ENCODE data around the gene OR52B6. TPM values are rescaled to one million over a fixed set of nuclear protein-coding genes. Genes with fewer than 3 reads are reported as not detected.

Gene OR52B6
- total RNA-seq, 2 donors from 2014 or later = not detected

- H3K4me1 ChIP-seq = peaks cover 29% of the 10 kb centered on the region
- peak within 1 kb of the TSS; percentile 4 to 79 (median 54) for H3K27ac ChIP-seq
- H3K36me3 ChIP-seq (replicated peaks in 1 of 2; ENCODE audit: insufficient read depth in 1 of 2, low read depth in 2 of 2) = no peaks in the 10 kb centered on the region
- intact Hi-C loops (cut with DNase I) = no loop called here
- no peaks in the 10 kb centered on the region for H3K9me3 ChIP-seq
- DNase-seq = peak; percentile 58 to 79 (median 66)
- H3K4me3 ChIP-seq = peak within 1 kb of the TSS; percentile 6 to 76
- WGBS, 2 donors = 13 to 17% methylated on average over 7 of the region's 7 CpGs
- peak; percentile 90 for ATAC-seq
- no peaks in the 10 kb centered on the region for H3K27me3 ChIP-seq
- TF ChIP-seq CTCF (IDR thresholded peaks at IDR 0.05) (no peak), POLR2A (IDR thresholded peaks at IDR 0.05) (peak in 2 of 3 donors; percentile 53 to 54)
Observed at GRCh38 chr11:5624489-5625279, 44.0 kb downstream of the OR52B6 start, which contains the start of gene TRIM34. Gene TRIM34 (plus strand): TSS chr11:5625001. CDS start chr11:5632332, 7,331 bp downstream.

GRCh38 chr11:5625281-5625680 lies 44.6 kb downstream of the OR52B6 start:
- intact Hi-C loops (cut with DNase I) = no loop called here
- TF ChIP-seq POLR2A (IDR thresholded peaks at IDR 0.05) (no peak), CTCF (IDR thresholded peaks at IDR 0.05) (no peak)
- Histone ChIP-seq H3K36me3 (replicated peaks in 1 of 2; ENCODE audit: insufficient read depth in 1 of 2, low read depth in 2 of 2) (no peaks in the 10 kb centered on the region), H3K4me3 (peak overlapping the region; percentile 6 to 76), H3K4me1 (peaks cover 29% of the 10 kb centered on the region), H3K27me3 (no peaks in the 10 kb centered on the region), H3K27ac (peak overlapping the region in 3 of 4 donors; percentile 49 to 79 (median 58)), H3K9me3 (no peaks in the 10 kb centered on the region)
- 13 to 29% methylated on average over 4 of the region's 4 CpGs for WGBS, 2 donors
- DNase-seq (no peak), ATAC-seq (no peak)

- Histone ChIP-seq H3K4me1 (peaks cover 22% of the 10 kb centered on the region), H3K27me3 (no peaks in the 10 kb centered on the region), H3K27ac (no peak overlapping the region)
Observed at GRCh38 chr11:5626196-5626595, 45.5 kb downstream of the OR52B6 start.

GRCh38 chr11:5631417-5631816 lies 50.7 kb downstream of the OR52B6 start:
- intact Hi-C loops (cut with DNase I) = no loop called here
- Histone ChIP-seq H3K4me1 (no peaks in the 10 kb centered on the region), H3K4me3 (no peak overlapping the region), H3K36me3 (replicated peaks in 1 of 2; ENCODE audit: insufficient read depth in 1 of 2, low read depth in 2 of 2) (peaks cover 0 to 2% of the 10 kb centered on the region in 2 donors), H3K27me3 (no peaks in the 10 kb centered on the region), H3K27ac (no peak overlapping the region), H3K9me3 (no peaks in the 10 kb centered on the region)
- 90 to 92% methylated on average over 2 of the region's 2 CpGs for WGBS, 2 donors
- no peak for TF ChIP-seq CTCF (IDR thresholded peaks at IDR 0.05)
- TF ChIP-seq POLR2A (IDR thresholded peaks at IDR 0.05) = no peak
- DNase-seq = no peak
- ATAC-seq = no peak

More at GRCh38 chr11:5626196-5626595, 45.5 kb downstream of the OR52B6 start:
- ATAC-seq = no peak
- DNase-seq = no peak
- no peaks in the 10 kb centered on the region for H3K9me3 ChIP-seq
- H3K36me3 ChIP-seq (replicated peaks in 1 of 2; ENCODE audit: insufficient read depth in 1 of 2, low read depth in 2 of 2) = no peaks in the 10 kb centered on the region
- H3K4me3 ChIP-seq = no peak overlapping the region
- WGBS, 2 donors = 69 to 76% methylated on average over 5 of the region's 5 CpGs
- TF ChIP-seq CTCF (IDR thresholded peaks at IDR 0.05) (no peak), POLR2A (IDR thresholded peaks at IDR 0.05) (no peak)
- intact Hi-C loops (cut with DNase I) = no loop called here

Other genes with a start within 250 kb of the OR52B6 start
- not detected for gene OR51B5, start 237.4 kb upstream of the OR52B6 start, total RNA-seq
- gene OR51B6, start 229.4 kb upstream of the OR52B6 start, total RNA-seq = not detected
- not detected for gene OR51M1, start 197.1 kb upstream of the OR52B6 start, total RNA-seq
- gene OR51Q1, start 158.8 kb upstream of the OR52B6 start, total RNA-seq = not detected
- gene OR51I1, start 139.4 kb upstream of the OR52B6 start, total RNA-seq = not detected
- gene OR51I2, start 131.6 kb upstream of the OR52B6 start, total RNA-seq = not detected
- gene OR52D1, start 92.2 kb upstream of the OR52B6 start, total RNA-seq = not detected
- 1 to 10 TPM in 1 of 2 donors, not detected in 1; 1.3 TPM for gene UBQLN3, start 70.9 kb upstream of the OR52B6 start, total RNA-seq
- gene UBQLNL, start 64.2 kb upstream of the OR52B6 start, total RNA-seq = 1 to 10 TPM in 1 of 2 donors, under 1 TPM in 1; 0.52 to 4.3 TPM
- gene OR52H1, start 32.3 kb upstream of the OR52B6 start, total RNA-seq = 1 to 10 TPM in 1 of 2 donors, under 1 TPM in 1; 0.78 to 5.9 TPM
- gene TRIM6, start 15.8 kb downstream of the OR52B6 start, total RNA-seq = 1 to 10 TPM; 2.1 to 2.6 TPM
- 1 to 10 TPM; 2.9 to 4.6 TPM for gene TRIM34, start 44.1 kb downstream of the OR52B6 start, total RNA-seq
- gene TRIM5, start 104.2 kb downstream of the OR52B6 start, total RNA-seq = 10 to 100 TPM; 18.7 to 25.1 TPM
- 10 to 100 TPM; 18.9 to 20.4 TPM for gene TRIM22, start 108.9 kb downstream of the OR52B6 start, total RNA-seq
- gene OR56B1, start 155.6 kb downstream of the OR52B6 start, total RNA-seq = not detected
- gene OR52N4, start 173.4 kb downstream of the OR52B6 start, total RNA-seq = not detected
- not detected for gene OR52N5, start 202.5 kb downstream of the OR52B6 start, total RNA-seq
- gene OR52N1, start 210.4 kb downstream of the OR52B6 start, total RNA-seq = not detected
- gene OR52N2, start 228.0 kb downstream of the OR52B6 start, total RNA-seq = not detected

All from body of pancreas (tissue), 4 donors.